ENCODE results near the gene MRPS27. TPM values are rescaled to one million over a fixed set of nuclear protein-coding genes. Genes with fewer than 3 reads are reported as not detected.

The MRPS27 gene
- total RNA-seq, 4 donors from 2014 or later, result 42.7 to 49.4 (median 48.1) TPM

- TF ChIP-seq CTCF (IDR thresholded peaks at IDR 0.05; ENCODE audit: low read depth), result no peak
Measured at GRCh38 chr5:72246954-72247442, 73.0 kb downstream of the MRPS27 start.

GRCh38 chr5:72245951-72246532 is 74.0 kb downstream of the MRPS27 start:
- TF ChIP-seq CTCF (IDR thresholded peaks at IDR 0.05; ENCODE audit: low read depth), result no peak

GRCh38 chr5:72245546-72245945 is 74.5 kb downstream of the MRPS27 start:
- TF ChIP-seq CTCF (IDR thresholded peaks at IDR 0.05; ENCODE audit: low read depth), result no peak

- no peak for TF ChIP-seq CTCF (IDR thresholded peaks at IDR 0.05; ENCODE audit: low read depth)
Measured at GRCh38 chr5:72244862-72245371, 75.1 kb downstream of the MRPS27 start.

DNA sequence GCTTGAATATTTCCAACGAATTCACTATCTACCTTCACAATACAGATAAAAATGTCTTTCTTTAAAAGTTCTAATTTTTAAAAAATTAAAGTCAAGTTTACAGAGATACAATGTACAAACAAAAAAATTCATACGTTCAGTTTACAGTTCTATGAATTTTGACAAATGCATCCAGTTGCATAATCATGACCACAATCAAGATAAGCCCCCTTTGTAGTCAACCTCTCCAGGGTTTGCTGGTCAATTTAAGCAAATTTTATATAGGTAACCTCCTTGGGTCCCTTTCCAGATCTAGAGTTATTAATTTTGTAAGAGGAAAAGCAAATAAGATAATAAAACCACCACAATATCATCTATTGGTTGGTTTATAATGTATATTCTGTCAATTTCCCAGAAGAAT is 76.3 kb downstream of the MRPS27 start:
- no peak for TF ChIP-seq CTCF (IDR thresholded peaks at IDR 0.05; ENCODE audit: low read depth)

DNA sequence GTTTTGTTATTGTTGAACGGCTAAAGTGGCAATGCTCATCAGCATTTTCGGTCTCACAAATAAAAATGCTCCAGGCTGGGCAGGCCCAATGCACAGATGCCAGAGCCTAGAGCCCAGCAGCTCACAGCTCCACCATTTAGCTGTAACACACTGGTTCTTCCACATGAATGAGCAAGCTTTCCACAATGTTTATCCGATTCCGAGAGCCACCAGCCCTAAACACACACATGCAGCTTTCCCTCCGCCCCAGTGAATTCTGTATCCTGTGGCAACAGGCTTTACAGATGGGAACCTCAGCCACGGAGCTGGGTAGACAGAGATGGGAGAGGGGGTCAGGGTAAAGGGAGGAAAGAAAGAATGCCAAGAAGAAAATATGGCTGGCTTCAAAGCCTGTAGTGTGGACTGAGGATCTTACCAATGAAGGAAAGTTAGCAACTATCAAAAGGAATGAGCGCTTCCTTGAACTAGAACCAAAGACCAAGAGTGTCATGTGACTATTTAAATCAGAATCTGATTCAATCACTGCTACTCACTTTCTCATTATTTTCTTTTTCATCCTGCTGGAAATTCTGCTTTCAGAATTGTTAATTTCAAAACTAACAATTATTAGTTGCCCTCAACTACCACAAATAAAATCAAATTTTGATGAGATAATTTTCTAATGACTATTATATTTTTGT is 77.1 kb downstream of the MRPS27 start:
- no peak for TF ChIP-seq CTCF (IDR thresholded peaks at IDR 0.05; ENCODE audit: low read depth)

DNA sequence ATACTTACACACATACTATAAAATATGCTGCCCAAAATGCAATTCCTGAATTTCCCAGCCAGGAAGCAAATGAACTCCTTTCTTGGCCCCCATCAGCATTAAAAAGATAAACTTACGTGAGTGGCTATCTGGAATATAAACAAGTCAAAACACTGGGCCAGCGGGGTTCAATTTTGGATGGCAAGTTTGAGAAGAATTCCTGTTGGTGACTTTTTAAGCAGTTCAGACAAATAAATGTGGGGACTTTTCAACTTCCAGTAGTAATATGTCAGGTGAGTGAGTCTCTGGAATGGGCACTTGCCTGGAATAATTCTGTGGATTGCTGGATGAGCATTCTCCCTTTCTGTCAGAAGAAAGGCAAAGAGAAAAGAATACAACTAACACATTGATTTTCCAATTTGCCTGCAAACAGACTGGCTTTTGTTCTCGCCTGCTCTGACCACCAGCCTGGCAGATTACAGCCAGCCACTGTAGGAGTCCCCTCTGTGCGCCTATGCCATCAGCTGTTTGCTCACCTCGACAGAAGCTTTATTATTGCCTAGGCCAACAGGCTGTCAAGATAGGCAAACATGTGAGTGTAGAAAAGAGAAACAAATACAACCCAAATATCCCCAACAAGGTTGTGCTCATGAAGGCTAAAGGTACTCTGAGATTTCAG is 78.6 kb downstream of the MRPS27 start:
- TF ChIP-seq CTCF (IDR thresholded peaks at IDR 0.05; ENCODE audit: low read depth), result no peak

All from subcutaneous adipose tissue (tissue), 4 donors.